Esophagus muscularis mucosa (tissue), 4 donors: ENCODE data around the gene LIN52. TPM values are rescaled to one million over a fixed set of nuclear protein-coding genes. Genes with fewer than 3 reads are reported as not detected.

ENCODE experiments used
- DNase-seq: peaks from one replicate; pipeline ENCODE4 v3.0.0-alpha.2; 2017; ENCODE audit errors: extremely low spot score
- H3K27ac ChIP-seq, 4 donors: fragments of 200-600 bp; sonication (generic); replicated peaks in 1 of 4; 1 replicate in 3 of 4; 2 replicates in 1 of 4; pipeline ENCODE4 v1.5.1; 2016 to 2019; ENCODE audit warnings: mild to moderate bottlenecking in 1 of 4
- H3K27me3 ChIP-seq, 4 donors: fragments of 200-600 bp; sonication (generic); one replicate each; pipeline versions ENCODE4 v1.5.1 to v1.6.0; 2016 to 2019
- H3K36me3 ChIP-seq, 4 donors: fragments of 200-600 bp; sonication (generic); one replicate each; pipeline ENCODE4 v1.5.1; 2016 to 2019
- H3K4me1 ChIP-seq, 4 donors: fragments of 200-600 bp; sonication (generic); one replicate each; pipeline ENCODE4 v1.5.1; 2016 to 2019
- H3K4me3 ChIP-seq, 4 donors: fragments of 200-600 bp; sonication (generic); 1 replicate in 2 of 4; 2 replicates in 2 of 4; pipeline ENCODE4 v1.5.1; 2016 to 2019; ENCODE audit warnings: mild to moderate bottlenecking in 4 of 4, moderate library complexity in 1 of 4
- H3K9me3 ChIP-seq, 4 donors: fragments of 200-600 bp; sonication (generic); 1 replicate in 3 of 4; 2 replicates in 1 of 4; pipeline ENCODE4 v1.5.1; 2016 to 2019
- EP300 ChIP-seq: sonication (generic); formaldehyde crosslinking; IDR thresholded peaks from one replicate; pipeline ENCODE4 v1.6.1; 2017; ENCODE audit warnings: antibody characterized with exemption
- POLR2A ChIP-seq: fragments of 450-650 bp; IDR thresholded peaks from one replicate; pipeline ENCODE4 v1.6.1; 2017; ENCODE audit warnings: antibody characterized with exemption, moderate library complexity, mild to moderate bottlenecking, low read depth
- POLR2AphosphoS5 ChIP-seq, 2 donors: sonication (generic); formaldehyde crosslinking; IDR thresholded peaks; one replicate each; pipeline ENCODE4 v1.6.1; 2017; ENCODE audit warnings: antibody characterized with exemption in 2 of 2
- WGBS: methylation state at CpG from one replicate; pipeline ENCODE4 v1.1.5; 2018; 5-methylcytosine and 5-hydroxymethylcytosine counted together
- intact Hi-C: fragments of 100-400 bp; cut with DNase I; formaldehyde crosslinking; loops from one replicate; pipeline ENCODE4 v1.15.1; 2023
- total RNA-seq, 4 donors: library from RNA; depleted of rRNA; stranded (reverse); fragments of >200 nt; gene quantifications; one replicate each; pipeline versions ENCODE4 v1.1.0 to v1.2.1, GENCODE V29; 2016
- TF ChIP-seq, protein P1 (sequence below), 3 experiments: fragments of 200-600 bp in 2 of 3; fragments of 450-650 bp in 1 of 3; sonication (generic) in 2 of 3; IDR thresholded peaks; one replicate each; pipeline ENCODE4 v1.5.1; 2017 to 2019; ENCODE audit warnings: antibody characterized with exemption in 3 of 3, mild to moderate bottlenecking in 2 of 3, moderate library complexity in 1 of 3

LIN52 gene, protein sequence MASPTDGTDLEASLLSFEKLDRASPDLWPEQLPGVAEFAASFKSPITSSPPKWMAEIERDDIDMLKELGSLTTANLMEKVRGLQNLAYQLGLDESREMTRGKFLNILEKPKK
- total RNA-seq, result 10 to 100 TPM in 3 of 4 donors, 1 to 10 TPM in 1; 8.4 to 13.5 (median 11.7) TPM

DNA sequence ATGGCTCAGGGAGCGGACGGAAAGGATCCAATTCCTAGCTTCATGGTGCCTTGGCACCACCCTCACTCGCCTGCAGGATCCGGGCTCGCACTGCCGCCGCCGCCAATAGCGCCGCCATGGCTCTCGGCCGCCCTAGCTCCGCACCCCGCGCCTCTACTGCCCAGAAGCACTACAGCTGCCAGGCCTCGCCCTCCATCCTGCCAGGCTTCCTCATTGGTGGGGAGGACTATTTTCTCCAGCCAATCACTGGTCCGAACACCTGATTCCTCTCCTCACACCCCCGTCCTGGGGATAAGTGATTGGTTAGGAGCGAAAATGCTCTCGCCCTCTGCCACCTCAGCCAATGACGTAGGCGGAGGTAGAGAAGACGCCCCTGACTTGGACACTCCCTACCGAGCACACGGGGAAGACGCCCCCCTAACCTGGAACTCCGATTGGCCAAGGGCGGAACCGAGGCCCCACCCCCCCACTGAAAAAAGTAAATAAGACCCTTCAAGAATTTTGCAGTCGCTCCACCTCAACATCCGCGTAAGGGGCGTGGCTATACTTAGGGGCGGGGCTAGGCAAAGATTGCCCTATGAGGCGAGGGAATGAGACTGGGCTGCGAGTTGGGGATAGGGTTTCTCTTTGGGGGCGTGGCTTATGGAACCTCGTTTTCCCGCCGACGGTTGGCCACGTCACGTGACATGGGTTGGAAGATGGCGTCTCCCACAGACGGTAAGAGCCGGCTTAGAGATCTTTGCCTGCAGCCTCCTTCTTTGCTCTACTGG, at the start of gene LIN52, which contains the start of gene ALDH6A1:
TSS of gene LIN52 (plus strand) at position 680 of the 770 bp plus-strand sequence. CDS start at position 699, 19 bp downstream.
TSS of gene ALDH6A1 (minus strand) at position 177 of the 770 bp plus-strand sequence. CDS start at position 118, 59 bp downstream.
- H3K4me3 ChIP-seq, result peak within 1 kb of the TSS; percentile 73 to 89 (median 82)
- intact Hi-C loops, result no loop called here
- peak; percentile 94 to 99 for TF ChIP-seq POLR2AphosphoS5 (IDR thresholded peaks at IDR 0.05)
- peak; percentile 83 for TF ChIP-seq POLR2A
- TF ChIP-seq EP300, result peak; percentile 27
- TF ChIP-seq, protein P1, sequence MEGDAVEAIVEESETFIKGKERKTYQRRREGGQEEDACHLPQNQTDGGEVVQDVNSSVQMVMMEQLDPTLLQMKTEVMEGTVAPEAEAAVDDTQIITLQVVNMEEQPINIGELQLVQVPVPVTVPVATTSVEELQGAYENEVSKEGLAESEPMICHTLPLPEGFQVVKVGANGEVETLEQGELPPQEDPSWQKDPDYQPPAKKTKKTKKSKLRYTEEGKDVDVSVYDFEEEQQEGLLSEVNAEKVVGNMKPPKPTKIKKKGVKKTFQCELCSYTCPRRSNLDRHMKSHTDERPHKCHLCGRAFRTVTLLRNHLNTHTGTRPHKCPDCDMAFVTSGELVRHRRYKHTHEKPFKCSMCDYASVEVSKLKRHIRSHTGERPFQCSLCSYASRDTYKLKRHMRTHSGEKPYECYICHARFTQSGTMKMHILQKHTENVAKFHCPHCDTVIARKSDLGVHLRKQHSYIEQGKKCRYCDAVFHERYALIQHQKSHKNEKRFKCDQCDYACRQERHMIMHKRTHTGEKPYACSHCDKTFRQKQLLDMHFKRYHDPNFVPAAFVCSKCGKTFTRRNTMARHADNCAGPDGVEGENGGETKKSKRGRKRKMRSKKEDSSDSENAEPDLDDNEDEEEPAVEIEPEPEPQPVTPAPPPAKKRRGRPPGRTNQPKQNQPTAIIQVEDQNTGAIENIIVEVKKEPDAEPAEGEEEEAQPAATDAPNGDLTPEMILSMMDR (IDR thresholded peaks at IDR 0.05), result peak in 1 of 3 experiments; percentile 6
- H3K36me3 ChIP-seq, result peaks cover 0 to 5% (median 0%) of the 10 kb centered on the region in 4 donors
- peaks cover 19 to 37% (median 35%) of the 10 kb centered on the region in 4 donors for H3K4me1 ChIP-seq
- no peaks in the 10 kb centered on the region for H3K9me3 ChIP-seq
- H3K27me3 ChIP-seq, result no peaks in the 10 kb centered on the region
- H3K27ac ChIP-seq, result peak within 1 kb of the TSS; percentile 90 to 96 (median 92)
- DNase-seq, result peak; percentile 100
- under 1% methylated on average over 28 of the region's 46 CpGs for WGBS

DNA sequence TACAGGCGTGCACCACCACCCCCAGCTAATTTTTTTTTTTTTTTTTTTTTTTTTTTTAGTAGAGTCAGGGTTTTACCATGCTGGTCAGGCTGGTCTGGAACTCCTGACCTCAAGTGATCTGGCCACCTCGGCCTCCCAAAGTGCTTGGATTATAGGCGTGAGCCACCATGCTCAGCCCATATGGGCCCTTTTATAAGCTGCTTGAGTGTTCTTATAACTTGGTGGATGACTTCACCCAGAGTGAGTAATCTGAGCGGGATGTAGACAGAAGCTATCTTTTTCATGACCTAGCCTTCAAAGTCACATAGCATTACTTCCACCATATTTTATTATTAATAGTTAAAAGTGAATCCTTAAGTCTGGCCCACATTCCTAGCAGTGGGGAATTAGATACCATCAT, 49.2 kb upstream of the LIN52 start:
- DNase-seq, result no peak
- Histone ChIP-seq H3K4me3 (no peak overlapping the region), H3K27me3 (no peaks in the 10 kb centered on the region), H3K36me3 (peaks cover 0 to 32% (median 0%) of the 10 kb centered on the region in 4 donors), H3K4me1 (no peaks in the 10 kb centered on the region), H3K27ac (no peak overlapping the region), H3K9me3 (no peaks in the 10 kb centered on the region)
- intact Hi-C loops, result no loop called here
- 98% methylated on average over 4 of the region's 4 CpGs for WGBS
- no peak for TF ChIP-seq POLR2AphosphoS5 (IDR thresholded peaks at IDR 0.05)
- no peak for TF ChIP-seq POLR2A
- TF ChIP-seq EP300, result no peak
- TF ChIP-seq, protein P1 (IDR thresholded peaks at IDR 0.05), result no peak

DNA sequence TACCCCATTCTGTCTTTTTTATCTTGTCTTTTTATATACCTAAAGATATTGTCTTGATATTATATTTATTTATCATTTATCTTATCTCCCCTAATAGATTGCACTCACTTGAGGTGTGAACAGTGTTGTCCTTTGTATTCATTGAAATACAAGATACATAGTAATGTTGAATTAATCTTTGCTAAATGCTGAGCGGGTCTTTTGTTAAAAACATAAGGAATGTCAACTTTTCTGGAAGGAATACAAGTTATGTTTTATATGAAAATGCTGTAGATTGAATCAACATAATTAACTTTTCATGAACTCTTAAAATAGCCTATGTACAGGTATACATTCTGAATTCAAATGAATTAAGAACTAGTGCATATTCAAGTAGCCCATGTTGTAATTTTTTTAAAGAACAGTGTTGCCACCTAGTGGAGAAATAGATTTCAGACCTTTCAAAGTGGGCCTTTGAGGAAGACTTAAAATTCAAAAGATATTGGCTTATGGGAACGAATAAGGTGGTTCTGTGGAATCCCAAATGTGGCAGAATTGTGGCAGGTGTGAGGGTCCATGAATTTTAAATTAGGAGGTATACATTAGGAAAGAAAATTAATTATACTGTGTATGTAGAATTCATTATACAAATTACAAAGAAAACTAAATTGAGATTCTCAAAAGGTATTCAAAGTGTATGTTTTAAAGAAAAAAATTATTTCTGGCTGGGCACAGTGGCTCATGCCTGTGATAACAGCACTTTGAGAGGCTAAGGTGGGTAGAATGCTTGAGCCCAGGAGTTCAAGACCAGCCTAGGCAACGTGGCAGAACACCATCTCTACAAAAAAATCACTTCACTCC, 46.5 kb upstream of the LIN52 start:
- no peaks in the 10 kb centered on the region for H3K4me1 ChIP-seq
- peaks cover 0 to 42% (median 10%) of the 10 kb centered on the region in 4 donors for H3K36me3 ChIP-seq
- 64% methylated on average over 3 of the region's 3 CpGs for WGBS
- no peak for DNase-seq
- no peak overlapping the region for H3K4me3 ChIP-seq
- TF ChIP-seq POLR2A, result no peak
- TF ChIP-seq, protein P1 (IDR thresholded peaks at IDR 0.05), result peak; percentile 54 to 71 (median 63)
- H3K27ac ChIP-seq, result no peak overlapping the region
- intact Hi-C loops, result no loop called here
- H3K9me3 ChIP-seq, result no peaks in the 10 kb centered on the region
- H3K27me3 ChIP-seq, result no peaks in the 10 kb centered on the region

DNA sequence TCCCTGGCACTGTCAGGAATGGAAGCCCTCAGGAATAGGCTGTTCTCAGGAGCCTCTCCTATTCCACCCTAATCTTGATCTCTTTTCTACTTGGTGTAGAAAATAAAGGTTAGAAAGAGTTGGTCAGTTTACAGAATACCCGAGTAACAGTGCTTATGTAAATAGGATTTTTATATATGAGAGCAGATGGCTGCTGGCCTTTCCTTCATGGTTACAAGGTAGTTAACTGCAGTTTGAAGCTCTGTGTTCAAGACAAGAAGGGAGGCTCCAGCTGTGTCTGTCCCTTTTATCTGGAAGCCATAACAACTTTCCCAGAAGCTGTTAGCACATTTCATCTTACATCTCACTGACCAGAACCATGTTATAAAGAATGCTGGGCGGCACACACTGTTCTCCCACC, 42.5 kb upstream of the LIN52 start:
- 82% methylated on average over 2 of the region's 2 CpGs for WGBS
- Histone ChIP-seq H3K4me1 (no peaks in the 10 kb centered on the region), H3K27me3 (no peaks in the 10 kb centered on the region), H3K27ac (no peak overlapping the region), H3K36me3 (peaks cover 0 to 53% (median 18%) of the 10 kb centered on the region in 4 donors), H3K4me3 (no peak overlapping the region), H3K9me3 (no peaks in the 10 kb centered on the region)
- TF ChIP-seq, protein P1 (IDR thresholded peaks at IDR 0.05), result no peak
- TF ChIP-seq EP300, result no peak
- TF ChIP-seq POLR2AphosphoS5 (IDR thresholded peaks at IDR 0.05), result no peak
- TF ChIP-seq POLR2A, result no peak
- intact Hi-C loops, result no loop called here
- no peak for DNase-seq
